Fibroblast of lung (primary cell): ENCODE measurements around the gene NBPF3.

Experiments
- EZH2 ChIP-seq: IDR thresholded peaks from 2 replicates; pipeline ENCODE4 v1.5.1; 2012; ENCODE audit warnings: low read length, control low read depth, mild to moderate bottlenecking; ENCODE audit errors: missing control alignments
- TF ChIP-seq, protein P1 (sequence below), 2 donors: IDR thresholded peaks in 1 of 2; conservative IDR thresholded peaks in 1 of 2; 1 replicate in 1 of 2; 2 replicates in 1 of 2; pipeline ENCODE4 v1.5.1; 2011 to 2012; ENCODE audit warnings: low read length in 2 of 2, control low read depth in 1 of 2, inconsistent platforms in 1 of 2, low read depth in 1 of 2, mild to moderate bottlenecking in 1 of 2

GRCh38 chr1:21439345-21439720, 604 bp upstream of the NBPF3 start:
- TF ChIP-seq, protein P1, sequence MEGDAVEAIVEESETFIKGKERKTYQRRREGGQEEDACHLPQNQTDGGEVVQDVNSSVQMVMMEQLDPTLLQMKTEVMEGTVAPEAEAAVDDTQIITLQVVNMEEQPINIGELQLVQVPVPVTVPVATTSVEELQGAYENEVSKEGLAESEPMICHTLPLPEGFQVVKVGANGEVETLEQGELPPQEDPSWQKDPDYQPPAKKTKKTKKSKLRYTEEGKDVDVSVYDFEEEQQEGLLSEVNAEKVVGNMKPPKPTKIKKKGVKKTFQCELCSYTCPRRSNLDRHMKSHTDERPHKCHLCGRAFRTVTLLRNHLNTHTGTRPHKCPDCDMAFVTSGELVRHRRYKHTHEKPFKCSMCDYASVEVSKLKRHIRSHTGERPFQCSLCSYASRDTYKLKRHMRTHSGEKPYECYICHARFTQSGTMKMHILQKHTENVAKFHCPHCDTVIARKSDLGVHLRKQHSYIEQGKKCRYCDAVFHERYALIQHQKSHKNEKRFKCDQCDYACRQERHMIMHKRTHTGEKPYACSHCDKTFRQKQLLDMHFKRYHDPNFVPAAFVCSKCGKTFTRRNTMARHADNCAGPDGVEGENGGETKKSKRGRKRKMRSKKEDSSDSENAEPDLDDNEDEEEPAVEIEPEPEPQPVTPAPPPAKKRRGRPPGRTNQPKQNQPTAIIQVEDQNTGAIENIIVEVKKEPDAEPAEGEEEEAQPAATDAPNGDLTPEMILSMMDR (conservative IDR thresholded peaks at IDR 0.05 in 1 of 2, IDR thresholded peaks at IDR 0.05 in 1 of 2; ENCODE audit: low read depth in 1 of 2, low read length in 2 of 2), result no peak
- no peak for TF ChIP-seq EZH2
